ENCODE data around the gene BATF.

BATF gene

DNA sequence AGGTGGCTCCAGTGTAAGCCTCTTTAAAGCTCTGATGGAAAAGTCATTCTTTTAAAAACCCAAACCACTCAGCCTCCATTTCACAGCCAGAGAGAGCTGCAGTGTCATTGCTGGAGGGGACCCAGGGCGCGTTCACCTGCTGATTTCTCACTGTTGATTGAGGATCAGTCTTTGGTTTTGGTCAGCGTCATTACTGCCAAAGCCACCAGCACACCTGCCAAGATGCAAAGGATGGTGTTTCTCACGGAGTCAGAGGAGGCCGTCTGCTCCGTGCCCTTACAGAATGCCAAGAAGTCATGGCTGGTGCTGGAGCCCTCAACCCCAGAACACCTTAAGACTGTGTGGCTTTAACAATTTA lies 32.8 kb upstream of the BATF start:
- ChIA-PET CTCF (interaction anchor here (0.6 to 8.0 kb wide), 26 partner anchors 10 to 385 kb away, joined by 3 to 101 read pairs (median 4); partner anchors contain the start of gene JDP2), POLR2A (interaction anchor here (0.6 kb wide), 1 partner anchor 185 kb away, joined by 3 read pairs; no protein-coding TSS in a partner anchor)
- H3K36me3 ChIP-seq (ENCODE audit: control insufficient read depth in 2 of 2, insufficient read depth in 1 of 2, low read length in 2 of 2), result no peaks in the 10 kb centered on the region
- no peak overlapping the region for H3K4me3 ChIP-seq (ENCODE audit: low read depth, low read length)
- H3K27ac ChIP-seq (ENCODE audit: extremely low read depth, low read depth, low read length), result no peak overlapping the region
- no peaks in the 10 kb centered on the region for H3K9me3 ChIP-seq (ENCODE audit: control insufficient read depth, insufficient read depth, low read depth, low read length)
- no peaks in the 10 kb centered on the region for H3K4me1 ChIP-seq (ENCODE audit: control insufficient read depth, insufficient read depth, low read length)
- no peak for TF ChIP-seq ZNF214 (tag by site-specific recombination; IDR thresholded peaks at IDR 0.05; ENCODE audit: borderline replicate concordance)
- no peak for TF ChIP-seq ZNF354C (tag by site-specific recombination; IDR thresholded peaks at IDR 0.05; ENCODE audit: borderline replicate concordance, low read depth)
- TF ChIP-seq ZNF223 (tag by site-specific recombination; IDR thresholded peaks at IDR 0.05), result no peak
- TF ChIP-seq ZNF335 (tag by site-specific recombination; conservative IDR thresholded peaks at IDR 0.05), result no peak
- TF ChIP-seq, protein P1, sequence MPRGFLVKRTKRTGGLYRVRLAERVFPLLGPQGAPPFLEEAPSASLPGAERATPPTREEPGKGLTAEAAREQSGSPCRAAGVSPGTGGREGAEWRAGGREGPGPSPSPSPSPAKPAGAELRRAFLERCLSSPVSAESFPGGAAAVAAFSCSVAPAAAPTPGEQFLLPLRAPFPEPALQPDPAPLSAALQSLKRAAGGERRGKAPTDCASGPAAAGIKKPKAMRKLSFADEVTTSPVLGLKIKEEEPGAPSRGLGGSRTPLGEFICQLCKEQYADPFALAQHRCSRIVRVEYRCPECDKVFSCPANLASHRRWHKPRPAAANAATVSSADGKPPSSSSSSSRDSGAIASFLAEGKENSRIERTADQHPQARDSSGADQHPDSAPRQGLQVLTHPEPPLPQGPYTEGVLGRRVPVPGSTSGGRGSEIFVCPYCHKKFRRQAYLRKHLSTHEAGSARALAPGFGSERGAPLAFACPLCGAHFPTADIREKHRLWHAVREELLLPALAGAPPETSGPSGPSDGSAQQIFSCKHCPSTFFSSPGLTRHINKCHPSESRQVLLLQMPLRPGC (tag by site-specific recombination; IDR thresholded peaks at IDR 0.05), result no peak
- no peak for TF ChIP-seq ZNF837 (tag by site-specific recombination; IDR thresholded peaks at IDR 0.05)
- no peak for TF ChIP-seq ZXDB (tag by site-specific recombination; IDR thresholded peaks at IDR 0.05)
- no peak for TF ChIP-seq ZNF211 (tag by site-specific recombination; IDR thresholded peaks at IDR 0.05; ENCODE audit: low read depth)
- no peak for TF ChIP-seq ZNF274 (IDR thresholded peaks at IDR 0.05; ENCODE audit: low read length)
- no peak for TF ChIP-seq ZNF274 (tag by site-specific recombination; IDR thresholded peaks at IDR 0.05; ENCODE audit: borderline replicate concordance)
- TF ChIP-seq, protein P2, sequence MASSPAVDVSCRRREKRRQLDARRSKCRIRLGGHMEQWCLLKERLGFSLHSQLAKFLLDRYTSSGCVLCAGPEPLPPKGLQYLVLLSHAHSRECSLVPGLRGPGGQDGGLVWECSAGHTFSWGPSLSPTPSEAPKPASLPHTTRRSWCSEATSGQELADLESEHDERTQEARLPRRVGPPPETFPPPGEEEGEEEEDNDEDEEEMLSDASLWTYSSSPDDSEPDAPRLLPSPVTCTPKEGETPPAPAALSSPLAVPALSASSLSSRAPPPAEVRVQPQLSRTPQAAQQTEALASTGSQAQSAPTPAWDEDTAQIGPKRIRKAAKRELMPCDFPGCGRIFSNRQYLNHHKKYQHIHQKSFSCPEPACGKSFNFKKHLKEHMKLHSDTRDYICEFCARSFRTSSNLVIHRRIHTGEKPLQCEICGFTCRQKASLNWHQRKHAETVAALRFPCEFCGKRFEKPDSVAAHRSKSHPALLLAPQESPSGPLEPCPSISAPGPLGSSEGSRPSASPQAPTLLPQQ (tag by site-specific recombination; IDR thresholded peaks at IDR 0.05), result no peak
- TF ChIP-seq ZNF132 (tag by site-specific recombination; IDR thresholded peaks at IDR 0.05; ENCODE audit: borderline replicate concordance), result no peak
- TF ChIP-seq SP2 (tag by site-specific recombination; IDR thresholded peaks at IDR 0.05), result no peak
- no peak for TF ChIP-seq ZFP69B (tag by site-specific recombination; IDR thresholded peaks at IDR 0.05)
- TF ChIP-seq ZNF175 (tag by site-specific recombination; IDR thresholded peaks at IDR 0.05), result no peak
- TF ChIP-seq ZFHX2 (tag by site-specific recombination; conservative IDR thresholded peaks at IDR 0.05), result no peak

DNA sequence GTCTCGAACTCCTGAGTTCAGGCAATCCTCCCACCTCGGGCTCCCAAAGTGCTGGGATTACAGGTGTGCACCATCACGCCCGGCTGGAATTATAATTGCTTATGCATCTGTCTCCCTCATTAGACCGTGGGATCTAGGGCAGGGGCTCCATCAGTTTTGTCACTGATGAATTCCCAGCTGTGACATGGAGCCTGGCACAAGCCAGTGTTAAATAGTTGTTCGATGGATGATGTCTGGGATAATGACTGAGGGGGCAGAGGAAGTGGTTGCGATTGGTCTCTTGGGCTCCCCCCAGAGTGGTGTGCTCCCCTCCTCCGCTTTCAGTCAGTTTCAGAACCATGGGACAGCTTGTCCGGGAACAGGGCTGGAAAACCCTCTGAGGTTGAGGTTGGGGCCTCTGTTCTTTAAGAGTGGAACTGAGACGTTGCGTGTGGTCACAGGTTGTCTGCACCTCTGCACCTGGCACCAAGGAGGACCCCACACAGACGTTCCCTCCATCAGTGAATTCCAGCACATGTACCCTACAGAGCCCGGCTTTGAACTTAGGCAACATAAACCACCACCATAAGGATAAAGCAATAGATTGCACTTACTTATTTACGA lies 30.8 kb upstream of the BATF start:
- CTCF ChIA-PET, result interaction anchor here (0.6 to 8.0 kb wide), 3 partner anchors 69 to 1170 kb away, joined by 3 to 101 read pairs (median 11); no protein-coding TSS in a partner anchor
- H3K36me3 ChIP-seq (ENCODE audit: control insufficient read depth in 2 of 2, insufficient read depth in 1 of 2, low read length in 2 of 2), result no peaks in the 10 kb centered on the region
- no peak overlapping the region for H3K27ac ChIP-seq (ENCODE audit: extremely low read depth, low read depth, low read length)
- POLR2A ChIA-PET, result no interaction called here
- H3K4me1 ChIP-seq (ENCODE audit: control insufficient read depth, insufficient read depth, low read length), result peaks cover 11% of the 10 kb centered on the region
- TF ChIP-seq ZNF394 (tag by site-specific recombination; IDR thresholded peaks at IDR 0.05; ENCODE audit: borderline replicate concordance), result no peak
- TF ChIP-seq, protein P3, sequence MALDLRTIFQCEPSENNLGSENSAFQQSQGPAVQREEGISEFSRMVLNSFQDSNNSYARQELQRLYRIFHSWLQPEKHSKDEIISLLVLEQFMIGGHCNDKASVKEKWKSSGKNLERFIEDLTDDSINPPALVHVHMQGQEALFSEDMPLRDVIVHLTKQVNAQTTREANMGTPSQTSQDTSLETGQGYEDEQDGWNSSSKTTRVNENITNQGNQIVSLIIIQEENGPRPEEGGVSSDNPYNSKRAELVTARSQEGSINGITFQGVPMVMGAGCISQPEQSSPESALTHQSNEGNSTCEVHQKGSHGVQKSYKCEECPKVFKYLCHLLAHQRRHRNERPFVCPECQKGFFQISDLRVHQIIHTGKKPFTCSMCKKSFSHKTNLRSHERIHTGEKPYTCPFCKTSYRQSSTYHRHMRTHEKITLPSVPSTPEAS (tag by site-specific recombination; IDR thresholded peaks at IDR 0.05), result no peak
- TF ChIP-seq, protein P4, sequence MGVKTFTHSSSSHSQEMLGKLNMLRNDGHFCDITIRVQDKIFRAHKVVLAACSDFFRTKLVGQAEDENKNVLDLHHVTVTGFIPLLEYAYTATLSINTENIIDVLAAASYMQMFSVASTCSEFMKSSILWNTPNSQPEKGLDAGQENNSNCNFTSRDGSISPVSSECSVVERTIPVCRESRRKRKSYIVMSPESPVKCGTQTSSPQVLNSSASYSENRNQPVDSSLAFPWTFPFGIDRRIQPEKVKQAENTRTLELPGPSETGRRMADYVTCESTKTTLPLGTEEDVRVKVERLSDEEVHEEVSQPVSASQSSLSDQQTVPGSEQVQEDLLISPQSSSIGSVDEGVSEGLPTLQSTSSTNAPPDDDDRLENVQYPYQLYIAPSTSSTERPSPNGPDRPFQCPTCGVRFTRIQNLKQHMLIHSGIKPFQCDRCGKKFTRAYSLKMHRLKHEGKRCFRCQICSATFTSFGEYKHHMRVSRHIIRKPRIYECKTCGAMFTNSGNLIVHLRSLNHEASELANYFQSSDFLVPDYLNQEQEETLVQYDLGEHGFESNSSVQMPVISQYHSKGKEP (tag by site-specific recombination; IDR thresholded peaks at IDR 0.05), result no peak
- no peak for TF ChIP-seq ZNF623 (tag by site-specific recombination; IDR thresholded peaks at IDR 0.05)
- no peak for TF ChIP-seq ZNF239 (tag by site-specific recombination; IDR thresholded peaks at IDR 0.05)
- no peak for TF ChIP-seq ZNF585B (tag by site-specific recombination; IDR thresholded peaks at IDR 0.05)
- no peak for TF ChIP-seq ZNF473 (tag by site-specific recombination; IDR thresholded peaks at IDR 0.05)
- TF ChIP-seq, protein P5, sequence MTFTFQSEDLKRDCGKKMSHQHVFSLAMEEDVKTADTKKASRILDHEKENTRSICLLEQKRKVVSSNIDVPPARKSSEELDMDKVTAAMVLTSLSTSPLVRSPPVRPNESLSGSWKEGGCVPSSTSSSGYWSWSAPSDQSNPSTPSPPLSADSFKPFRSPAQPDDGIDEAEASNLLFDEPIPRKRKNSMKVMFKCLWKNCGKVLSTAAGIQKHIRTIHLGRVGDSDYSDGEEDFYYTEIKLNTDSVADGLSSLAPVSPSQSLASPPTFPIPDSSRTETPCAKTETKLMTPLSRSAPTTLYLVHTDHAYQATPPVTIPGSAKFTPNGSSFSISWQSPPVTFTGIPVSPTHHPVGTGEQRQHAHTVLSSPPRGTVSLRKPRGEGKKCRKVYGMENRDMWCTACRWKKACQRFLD (tag by site-specific recombination; IDR thresholded peaks at IDR 0.05), result no peak
- no peak for TF ChIP-seq ZNF155 (tag by site-specific recombination; IDR thresholded peaks at IDR 0.05)
- no peak for TF ChIP-seq BCL11A (tag by site-specific recombination; IDR thresholded peaks at IDR 0.05; ENCODE audit: low read depth)
- no peak overlapping the region for H3K4me3 ChIP-seq (ENCODE audit: low read depth, low read length)
- H3K9me3 ChIP-seq (ENCODE audit: control insufficient read depth, insufficient read depth, low read depth, low read length), result no peaks in the 10 kb centered on the region
